Measurements from ENCODE around the gene C21orf58. TPM values are rescaled to one million over a fixed set of nuclear protein-coding genes. Genes with fewer than 3 reads are reported as not detected.
A peak's percentile ranks its signal among the peaks of the same experiment; 100 is the strongest.

C21orf58 gene
- total and polyA plus RNA-seq, 2 donors from 2014 or later: 0.67 to 2.7 TPM

DNA sequence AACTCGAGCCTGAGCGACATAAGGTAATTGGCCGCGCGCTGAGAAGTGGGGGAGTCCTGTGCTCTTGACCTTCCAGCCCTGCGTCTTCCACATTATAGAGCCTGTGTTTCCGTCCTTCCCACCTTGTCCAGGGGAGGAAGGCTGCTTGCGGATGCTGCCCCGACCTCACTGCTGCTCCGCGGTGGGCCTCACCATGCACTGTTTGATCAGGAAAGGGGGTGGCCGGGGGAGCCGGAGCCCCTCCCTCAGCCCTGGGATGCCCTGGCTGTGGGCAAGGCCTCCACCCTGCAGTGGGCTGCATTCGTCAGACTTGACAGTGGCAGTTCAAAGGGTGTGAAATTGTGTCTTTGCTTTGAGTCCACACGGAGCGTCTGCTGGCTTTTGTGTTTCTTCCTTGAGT, 30.4 kb upstream of the C21orf58 start:
- DNase-seq: peak in 4 of 5 donors; percentile 45 to 63 (median 48)
- Histone ChIP-seq H3K27me3 (ENCODE audit: control insufficient read depth, insufficient read depth, low read length) (no peaks in the 10 kb centered on the region), H3K4me1 (ENCODE audit: control insufficient read depth in 2 of 3, insufficient read depth in 2 of 3, low read depth in 1 of 3, low read length in 3 of 3) (no peaks in the 10 kb centered on the region), H3K9ac (ENCODE audit: low read length in 3 of 3) (no peak overlapping the region), H3K27ac (ENCODE audit: low read depth in 2 of 2, low read length in 2 of 2) (no peak overlapping the region), H3K9me3 (ENCODE audit: control insufficient read depth in 2 of 3, insufficient read depth in 1 of 3, low read length in 3 of 3) (no peaks in the 10 kb centered on the region), H3K36me3 (ENCODE audit: control insufficient read depth in 2 of 3, insufficient read depth in 3 of 3, low read length in 3 of 3) (peaks cover 3 to 34% (median 25%) of the 10 kb centered on the region in 3 donors), H3K4me3 (ENCODE audit: low read length in 3 of 3) (no peak overlapping the region)
- intact Hi-C loops (cut with DNase I): no loop called here
- TF ChIP-seq, protein P1, sequence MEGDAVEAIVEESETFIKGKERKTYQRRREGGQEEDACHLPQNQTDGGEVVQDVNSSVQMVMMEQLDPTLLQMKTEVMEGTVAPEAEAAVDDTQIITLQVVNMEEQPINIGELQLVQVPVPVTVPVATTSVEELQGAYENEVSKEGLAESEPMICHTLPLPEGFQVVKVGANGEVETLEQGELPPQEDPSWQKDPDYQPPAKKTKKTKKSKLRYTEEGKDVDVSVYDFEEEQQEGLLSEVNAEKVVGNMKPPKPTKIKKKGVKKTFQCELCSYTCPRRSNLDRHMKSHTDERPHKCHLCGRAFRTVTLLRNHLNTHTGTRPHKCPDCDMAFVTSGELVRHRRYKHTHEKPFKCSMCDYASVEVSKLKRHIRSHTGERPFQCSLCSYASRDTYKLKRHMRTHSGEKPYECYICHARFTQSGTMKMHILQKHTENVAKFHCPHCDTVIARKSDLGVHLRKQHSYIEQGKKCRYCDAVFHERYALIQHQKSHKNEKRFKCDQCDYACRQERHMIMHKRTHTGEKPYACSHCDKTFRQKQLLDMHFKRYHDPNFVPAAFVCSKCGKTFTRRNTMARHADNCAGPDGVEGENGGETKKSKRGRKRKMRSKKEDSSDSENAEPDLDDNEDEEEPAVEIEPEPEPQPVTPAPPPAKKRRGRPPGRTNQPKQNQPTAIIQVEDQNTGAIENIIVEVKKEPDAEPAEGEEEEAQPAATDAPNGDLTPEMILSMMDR (IDR thresholded peaks at IDR 0.05; ENCODE audit: borderline replicate concordance, extremely low read depth, insufficient read depth): no peak
- FAIRE-seq: no peak

DNA sequence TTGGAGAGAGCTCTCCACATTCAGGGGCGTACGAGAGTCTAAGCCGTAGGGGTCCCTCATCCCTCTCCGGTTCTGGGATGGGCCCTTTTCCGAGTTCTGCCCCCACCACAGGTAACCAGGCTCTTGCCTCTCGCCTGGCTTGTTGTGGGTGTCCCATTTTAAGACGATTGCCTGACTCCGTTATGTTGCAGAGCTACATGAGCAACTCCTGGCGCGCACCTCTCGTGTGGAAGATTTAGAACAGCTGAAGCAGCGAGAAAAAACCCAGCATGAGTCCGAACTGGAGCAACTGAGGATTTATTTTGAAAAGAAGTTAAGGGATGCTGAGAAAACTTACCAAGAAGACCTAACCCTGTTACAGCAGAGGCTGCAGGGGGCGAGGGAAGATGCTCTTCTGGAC, 29.2 kb upstream of the C21orf58 start:
- H3K36me3 ChIP-seq (ENCODE audit: control insufficient read depth in 2 of 3, insufficient read depth in 3 of 3, low read length in 3 of 3): peaks cover 3 to 39% (median 26%) of the 10 kb centered on the region in 3 donors
- no peaks in the 10 kb centered on the region for H3K9me3 ChIP-seq (ENCODE audit: control insufficient read depth in 2 of 3, insufficient read depth in 1 of 3, low read length in 3 of 3)
- no peak for DNase-seq
- H3K4me3 ChIP-seq (ENCODE audit: low read length in 3 of 3): no peak overlapping the region
- FAIRE-seq: no peak
- intact Hi-C loops (cut with DNase I): no loop called here
- H3K4me1 ChIP-seq (ENCODE audit: control insufficient read depth in 2 of 3, insufficient read depth in 2 of 3, low read depth in 1 of 3, low read length in 3 of 3): no peaks in the 10 kb centered on the region
- TF ChIP-seq, protein P1 (IDR thresholded peaks at IDR 0.05; ENCODE audit: borderline replicate concordance, extremely low read depth, insufficient read depth): no peak
- no peak overlapping the region for H3K27ac ChIP-seq (ENCODE audit: low read depth in 2 of 2, low read length in 2 of 2)
- H3K27me3 ChIP-seq (ENCODE audit: control insufficient read depth, insufficient read depth, low read length): no peaks in the 10 kb centered on the region
- no peak overlapping the region for H3K9ac ChIP-seq (ENCODE audit: low read length in 3 of 3)

DNA sequence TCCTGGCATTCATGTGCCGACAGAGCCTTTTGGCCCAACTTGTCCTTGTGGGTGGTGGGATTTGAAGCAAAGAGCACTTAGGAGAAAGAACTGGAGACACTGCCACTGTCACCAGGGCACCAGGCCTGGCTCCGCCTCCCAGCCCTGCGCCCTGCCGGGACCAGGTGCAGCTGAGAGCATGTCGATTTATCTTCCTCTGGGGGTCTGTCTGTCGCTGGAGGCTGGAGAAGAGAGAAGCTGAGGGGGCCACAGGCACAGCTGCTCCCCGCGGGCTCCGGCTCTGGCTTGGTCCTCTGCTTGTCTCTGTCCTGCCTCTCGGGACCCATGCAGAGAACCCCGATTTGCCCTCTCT, 28.5 kb upstream of the C21orf58 start:
- Histone ChIP-seq H3K9me3 (ENCODE audit: control insufficient read depth in 2 of 3, insufficient read depth in 1 of 3, low read length in 3 of 3) (no peaks in the 10 kb centered on the region), H3K4me1 (ENCODE audit: control insufficient read depth in 2 of 3, insufficient read depth in 2 of 3, low read depth in 1 of 3, low read length in 3 of 3) (no peaks in the 10 kb centered on the region), H3K27ac (ENCODE audit: low read depth in 2 of 2, low read length in 2 of 2) (no peak overlapping the region), H3K4me3 (ENCODE audit: low read length in 3 of 3) (no peak overlapping the region), H3K36me3 (ENCODE audit: control insufficient read depth in 2 of 3, insufficient read depth in 3 of 3, low read length in 3 of 3) (peaks cover 3 to 45% (median 29%) of the 10 kb centered on the region in 3 donors), H3K27me3 (ENCODE audit: control insufficient read depth, insufficient read depth, low read length) (no peaks in the 10 kb centered on the region), H3K9ac (ENCODE audit: low read length in 3 of 3) (no peak overlapping the region)
- TF ChIP-seq, protein P1 (IDR thresholded peaks at IDR 0.05; ENCODE audit: borderline replicate concordance, extremely low read depth, insufficient read depth): no peak
- DNase-seq (no peak), FAIRE-seq (no peak)
- intact Hi-C loops (cut with DNase I): no loop called here

Measured in kidney (tissue), 14 donors.